GM12878 (cell line): Measurements from ENCODE around the gene TLK2. TPM values are rescaled to one million over a fixed set of nuclear protein-coding genes. Genes with fewer than 3 reads are reported as not detected.
"Not testable (repeated sequence)": the region's sequence is repeated elsewhere in the genome, so short reads cannot be mapped to it uniquely, and the experiment has no call there.

Experiments used
- ATAC-seq: fragments of 200-7000 bp; cut with Tn5 transposase; 3 replicates; pipeline ENCODE4 v1.9.1; 2020; ENCODE audit warnings: mild to moderate bottlenecking, moderate library complexity
- BruUV-seq: library from RNA; stranded (reverse); fragments of 400-500 nt; replicated peaks from 2 replicates; lab custom pipeline; 2021; lab: Mats Ljungman, UMichigan
- CTCF ChIA-PET: fragments of 300-600 bp; sonication (Branson Sonifier 250); formaldehyde crosslinking; extraction: SDS; loops from one replicate; lab custom pipeline; 2021; ENCODE audit warnings: inconsistent platforms; lab: Yijun Ruan, JAX
- POLR2A ChIA-PET: fragments of 350-600 bp; formaldehyde crosslinking; extraction: SDS; loops from one replicate; lab custom pipeline; 2021; ENCODE audit warnings: inconsistent platforms; lab: Charles Lee
- RAD21 ChIA-PET: fragments of 300-600 bp; sonication (Branson Sonifier 250); formaldehyde crosslinking; loops from one replicate; lab custom pipeline; 2023; ENCODE audit warnings: antibody characterized with exemption; ENCODE audit not compliant: unreplicated experiment; lab: Charles Lee
- SMC1A ChIA-PET: fragments of 300-600 bp; sonication (Branson Sonifier 250); formaldehyde crosslinking; loops from one replicate; lab custom pipeline; 2023; ENCODE audit not compliant: unreplicated experiment, uncharacterized antibody; lab: Charles Lee
- DNase-seq: peaks from one replicate; pipeline ENCODE4 v3.0.0-alpha.2; 2011; ENCODE audit warnings: low read depth, low spot score
- FAIRE-seq: peaks from 3 replicates; lab custom pipeline; 2011; peaks lifted over from hg19 to GRCh38; lab: Jason Lieb, UNC
- H2AFZ ChIP-seq: 2 replicates; pipeline ENCODE4 v1.6.0; 2011; ENCODE audit warnings: low read depth, low read length, control low read depth; ENCODE audit not compliant: control insufficient read depth
- H3K27ac ChIP-seq: 2 replicates; pipeline ENCODE4 v1.5.1; 2011; ENCODE audit warnings: control low read depth; ENCODE audit not compliant: control insufficient read depth, insufficient read depth
- H3K27me3 ChIP-seq, 2 experiments: replicated peaks in 1 of 2; 2 replicates each; pipeline versions ENCODE4 v1.6.0 to v1.6.1; 2011; ENCODE audit warnings: low read length in 1 of 2; ENCODE audit not compliant: control insufficient read depth in 2 of 2, insufficient read depth in 2 of 2
- H3K36me3 ChIP-seq, 2 experiments: 2 replicates each; pipeline ENCODE4 v1.5.1; 2011; ENCODE audit warnings: low read length in 1 of 2; ENCODE audit not compliant: control insufficient read depth in 2 of 2, insufficient read depth in 2 of 2
- H3K4me1 ChIP-seq: 2 replicates; pipeline ENCODE4 v1.6.1; 2011; ENCODE audit warnings: mild to moderate bottlenecking, low read length, moderate library complexity, mixed read lengths; ENCODE audit not compliant: control insufficient read depth, insufficient read depth
- H3K4me2 ChIP-seq: 2 replicates; pipeline ENCODE4 v1.6.0; 2011; ENCODE audit warnings: control low read depth; ENCODE audit not compliant: control insufficient read depth, insufficient read depth
- H3K4me3 ChIP-seq: fragments of 200-600 bp; sonication (generic); 2 replicates; pipeline ENCODE4 v1.5.1; 2016
- H3K79me2 ChIP-seq: 2 replicates; pipeline ENCODE4 v1.6.0; 2011; ENCODE audit warnings: low read length; ENCODE audit not compliant: control insufficient read depth, insufficient read depth
- H3K9ac ChIP-seq: 2 replicates; pipeline ENCODE4 v1.8.0; 2011; ENCODE audit warnings: low read length, control low read depth, mixed read lengths; ENCODE audit not compliant: control insufficient read depth, insufficient read depth
- H3K9me3 ChIP-seq: replicated peaks from 3 replicates; pipeline ENCODE4 v1.5.1; 2011; ENCODE audit warnings: mild to moderate bottlenecking, low read length; ENCODE audit not compliant: control insufficient read depth, insufficient read depth
- H4K20me1 ChIP-seq: 2 replicates; pipeline ENCODE4 v1.6.0; 2011; ENCODE audit not compliant: control insufficient read depth, insufficient read depth
- BHLHE40 ChIP-seq, 2 experiments: fragments of 450-650 bp in 1 of 2; IDR thresholded peaks; 2 replicates each; pipeline ENCODE4 v1.6.1; 2011 to 2017; ENCODE audit warnings: low read depth in 2 of 2, borderline replicate concordance in 1 of 2, improper control_type of control experiment in 1 of 2, low read length in 1 of 2, mild to moderate bottlenecking in 1 of 2
- SMAD1 ChIP-seq: fragments of 450-650 bp; IDR thresholded peaks from 2 replicates; pipeline ENCODE4 v1.6.1; 2018; ENCODE audit warnings: mild to moderate bottlenecking, low read depth; ENCODE audit not compliant: partially characterized antibody
- ZNF24 ChIP-seq: fragments of 450-650 bp; IDR thresholded peaks from 2 replicates; pipeline ENCODE4 v1.6.1; 2017; ENCODE audit warnings: antibody characterized with exemption, mild to moderate bottlenecking
- WGBS: methylation state at CpG from one replicate; pipeline ENCODE4 v1.1.6; 2016; ENCODE audit warnings: low lambda C conversion rate; ENCODE audit not compliant: insufficient replicate concordance, insufficient coverage; ENCODE audit errors: missing lambda C conversion rate; 5-methylcytosine and 5-hydroxymethylcytosine counted together
- in situ Hi-C: fragments of 300-500 bp; cut with MboI; formaldehyde crosslinking; loops from 9 replicates; pipeline ENCODE4 v1.14.3; 2018; ENCODE audit warnings: mixed read lengths
- intact Hi-C: fragments of 100-400 bp; cut with micrococcal nuclease; formaldehyde crosslinking; loops from one replicate; pipeline ENCODE4 v1.14.2; 2022; ENCODE audit not compliant: unreplicated experiment
- polyA plus RNA-seq, 11 experiments: library from polyadenylated mRNA; depleted of rRNA in 4 of 11; unstranded in 6 of 11; stranded (reverse) in 5 of 11; fragments of >200 nt; fragmentation: Nextera tagmentation in 4 of 11; fragmentation: Illumina TruSeq in 1 of 11; extraction: Ambion mirVana in 4 of 11; extraction: Trizol in 1 of 11; gene quantifications; 1 replicate in 1 of 11; 2 replicates in 10 of 11; pipeline versions ENCODE4 v1.2.1 to v1.2.3, GENCODE V29; 2011 to 2016; ENCODE audit warnings: inconsistent platforms in 2 of 11, missing spikeins in 2 of 11, low read depth in 1 of 11
- total RNA-seq, 4 experiments: library from RNA; depleted of rRNA in 3 of 4; stranded (reverse); fragments of >200 nt in 3 of 4; fragmentation: Illumina TruSeq in 1 of 4; extraction: Trizol in 1 of 4; gene quantifications; 2 replicates each; pipeline versions ENCODE4 v1.2.1 to v1.2.3, GENCODE V29; 2013 to 2021

TLK2 gene
- total and polyA plus RNA-seq, 10 of the 15 experiments (the other 5 are each of a cell fraction or from before 2014, with no cell fraction given), result 12.1 to 51.2 (median 27.5) TPM

DNA sequence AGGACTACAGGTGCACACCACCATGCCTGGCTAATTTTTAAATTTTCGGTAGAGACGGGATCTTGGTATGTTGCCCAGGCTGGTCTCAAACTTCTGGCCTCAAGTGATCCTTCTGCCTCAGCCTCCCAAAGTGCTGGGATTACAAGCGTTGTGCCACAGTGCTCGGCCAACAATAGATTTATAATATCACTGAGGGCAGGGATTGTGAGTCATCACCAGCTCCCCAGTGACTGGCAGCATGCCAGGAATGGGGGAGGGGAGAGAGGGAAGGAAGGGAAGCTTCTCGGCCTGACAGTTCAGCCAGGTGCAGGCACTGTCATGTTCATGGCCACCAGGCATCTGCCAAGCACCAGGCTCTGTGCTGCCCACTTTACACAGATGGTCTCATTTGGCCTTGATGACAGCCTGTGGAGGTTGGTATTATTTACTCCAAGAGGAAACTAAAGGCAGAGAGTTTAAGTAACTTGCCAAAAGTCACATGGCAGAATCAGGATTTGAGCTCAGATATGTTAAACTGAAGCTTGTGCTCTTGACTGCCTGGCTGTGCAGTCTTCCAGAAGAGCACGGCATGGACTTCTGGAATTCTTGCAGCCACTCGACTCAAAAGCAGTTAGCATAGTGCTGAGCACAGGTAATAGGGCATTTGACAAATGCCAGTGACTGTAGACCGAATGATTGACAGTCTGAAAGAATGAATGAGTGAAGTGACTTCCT is 7.8 kb upstream of the TLK2 start:
- H3K4me3 ChIP-seq, in situ Hi-C loops, BruUV-seq, H3K36me3 ChIP-seq, CTCF ChIA-PET, H3K4me1 ChIP-seq, H3K4me2 ChIP-seq, SMC1A ChIA-PET, H2AFZ ChIP-seq, H3K9me3 ChIP-seq, RAD21 ChIA-PET, H3K27me3 ChIP-seq, H3K9ac ChIP-seq, H4K20me1 ChIP-seq, intact Hi-C loops, H3K79me2 ChIP-seq, H3K27ac ChIP-seq, FAIRE-seq, POLR2A ChIA-PET, DNase-seq: not testable (repeated sequence)
- peak; percentile 59 for ATAC-seq
- 40% methylated on average over 6 of the region's 8 CpGs for WGBS
- peak; percentile 86 for TF ChIP-seq SMAD1
- TF ChIP-seq BHLHE40 (IDR thresholded peaks at IDR 0.05; ENCODE audit: borderline replicate concordance in 1 of 2, low read depth in 2 of 2, low read length in 1 of 2), result 0 out of 4 replicates have a peak, but pooled peaks of 1 of the 2 experiments have one; percentile 11

DNA sequence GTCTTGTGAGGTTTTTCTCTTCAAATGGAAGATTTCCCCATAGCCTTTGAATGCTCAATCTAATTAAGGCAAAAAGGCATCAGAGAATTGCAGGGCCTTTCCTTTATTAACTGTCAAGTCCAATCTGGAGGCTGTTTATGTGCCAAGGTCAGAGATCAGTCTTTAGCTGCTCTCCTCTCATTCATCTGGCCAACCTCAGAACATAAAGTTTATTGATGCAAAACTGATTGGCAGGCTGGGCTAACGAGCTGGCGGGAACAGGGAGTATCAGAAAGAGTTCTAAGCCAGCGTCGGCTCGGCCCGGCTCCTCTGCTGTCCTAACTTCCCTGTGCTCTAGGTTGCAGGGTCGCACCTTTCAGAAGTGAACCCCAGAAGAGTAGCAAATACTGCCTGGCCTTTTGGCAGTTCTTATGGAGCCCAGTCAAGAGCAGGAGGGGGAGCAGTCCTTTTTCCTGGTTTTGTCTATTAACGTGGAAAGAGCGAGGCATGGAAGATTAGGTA is 7.2 kb upstream of the TLK2 start:
- TF ChIP-seq ZNF24, result 0 out of 2 replicates have a peak, but pooled peaks have one; percentile 56
- BruUV-seq, H3K79me2 ChIP-seq, H3K9me3 ChIP-seq, intact Hi-C loops, POLR2A ChIA-PET, H3K9ac ChIP-seq, DNase-seq, H3K27ac ChIP-seq, CTCF ChIA-PET, H3K4me1 ChIP-seq, H3K36me3 ChIP-seq, ATAC-seq, in situ Hi-C loops, H2AFZ ChIP-seq, H4K20me1 ChIP-seq, RAD21 ChIA-PET, H3K27me3 ChIP-seq, SMC1A ChIA-PET, H3K4me2 ChIP-seq, H3K4me3 ChIP-seq: not testable (repeated sequence)
- peak; percentile 78 for FAIRE-seq
- WGBS, result 79% methylated on average over 7 of the region's 9 CpGs
